GM23248 (cell line): Measurements from ENCODE around the gene GALNT17.

Experiments used
- EZH2 ChIP-seq: fragments of 200-600 bp; sonication (generic); IDR thresholded peaks from 2 replicates; pipeline ENCODE4 v1.6.1; 2018; ENCODE audit warnings: antibody characterized with exemption, mild to moderate bottlenecking; ENCODE audit not compliant: insufficient read depth, poor library complexity, severe bottlenecking
- EZH2phosphoT487 ChIP-seq: fragments of 200-600 bp; sonication (generic); IDR thresholded peaks from 2 replicates; pipeline ENCODE4 v1.6.1; 2018; ENCODE audit warnings: antibody characterized with exemption, moderate library complexity, mild to moderate bottlenecking, low read depth; ENCODE audit not compliant: insufficient read depth

DNA sequence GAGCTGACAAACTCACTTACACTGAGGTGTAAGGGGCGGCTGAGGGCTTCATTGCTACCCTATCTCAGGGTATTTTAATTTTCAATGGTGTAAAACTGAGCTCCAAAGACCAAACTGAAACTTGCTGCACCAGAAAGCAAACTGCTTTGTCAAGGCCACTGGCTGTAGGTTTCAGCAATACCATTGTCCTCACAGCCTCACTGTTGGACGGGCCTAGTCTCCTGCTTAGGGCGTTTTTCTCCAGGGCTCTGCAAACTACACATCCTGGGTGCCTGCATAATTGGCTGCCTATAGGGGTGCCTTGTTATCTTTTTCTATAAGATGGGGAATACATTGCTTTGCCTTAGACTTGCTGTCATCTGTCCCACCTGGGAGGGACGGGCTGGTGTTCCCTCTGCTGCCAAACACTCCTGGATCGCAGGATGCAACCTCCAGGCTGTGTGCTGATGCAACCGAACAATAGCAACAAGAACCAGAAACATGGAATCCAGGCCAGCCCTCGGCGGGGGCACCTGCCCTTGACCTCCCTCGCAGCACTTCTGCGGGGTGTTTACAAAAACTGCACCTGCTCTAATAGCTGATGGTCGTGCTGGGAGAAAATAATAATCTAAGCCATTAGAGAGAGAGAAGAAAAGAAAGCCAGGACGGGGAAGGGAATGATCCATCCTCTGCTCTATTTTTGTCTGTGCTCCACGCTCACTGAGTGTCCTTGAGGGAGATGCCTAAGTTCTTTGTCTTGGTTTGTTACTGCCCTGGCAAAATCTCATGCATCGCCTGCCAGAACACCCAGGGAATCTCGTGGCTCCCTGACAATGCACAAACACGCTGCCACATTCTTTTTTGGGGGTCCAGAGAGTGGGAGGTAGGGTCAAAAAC lies 104.5 kb downstream of the GALNT17 start:
- TF ChIP-seq EZH2phosphoT487 (no peak), EZH2 (no peak)
